GM21447 (cell line): ENCODE measurements around the gene SORL1-AS1.

Source experiments
- ATAC-seq: cut with Tn5 transposase; IDR thresholded peaks from one replicate; pipeline ENCODE4 v1.9.1; 2021; ENCODE audit not compliant: unreplicated experiment

Gene SORL1-AS1

DNA sequence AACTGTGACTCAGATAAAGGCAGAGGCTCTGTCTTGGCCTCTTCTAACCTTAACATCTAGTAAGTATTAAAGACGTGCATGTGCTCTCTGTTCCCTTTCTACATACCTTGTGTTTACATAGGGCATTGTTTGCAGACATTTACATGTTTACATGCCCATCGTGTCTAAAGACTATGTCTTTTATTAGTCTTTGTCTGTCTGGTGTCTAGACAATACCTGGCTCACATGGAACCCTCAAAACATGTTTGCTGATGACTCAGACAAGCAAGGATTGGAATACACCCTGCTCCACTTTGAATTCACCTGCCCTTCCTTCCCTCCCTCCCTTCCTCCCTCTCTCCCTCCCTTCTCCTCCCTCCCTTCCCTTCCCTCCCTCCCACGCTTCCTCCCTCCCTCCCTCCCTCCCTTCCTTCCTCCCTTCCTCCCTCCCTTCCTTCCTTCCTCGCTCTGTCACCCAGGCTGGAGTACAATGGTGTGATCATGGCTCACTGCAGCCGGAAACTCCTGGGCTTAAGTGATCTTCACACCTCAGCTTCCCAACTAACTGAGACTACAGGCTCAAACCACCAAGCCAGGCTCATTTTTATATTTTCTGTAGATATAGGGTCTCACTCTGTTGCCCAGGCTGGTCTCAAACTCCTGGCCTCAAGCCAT, 23.7 kb upstream of the SORL1-AS1 start:
- no peak for ATAC-seq

DNA sequence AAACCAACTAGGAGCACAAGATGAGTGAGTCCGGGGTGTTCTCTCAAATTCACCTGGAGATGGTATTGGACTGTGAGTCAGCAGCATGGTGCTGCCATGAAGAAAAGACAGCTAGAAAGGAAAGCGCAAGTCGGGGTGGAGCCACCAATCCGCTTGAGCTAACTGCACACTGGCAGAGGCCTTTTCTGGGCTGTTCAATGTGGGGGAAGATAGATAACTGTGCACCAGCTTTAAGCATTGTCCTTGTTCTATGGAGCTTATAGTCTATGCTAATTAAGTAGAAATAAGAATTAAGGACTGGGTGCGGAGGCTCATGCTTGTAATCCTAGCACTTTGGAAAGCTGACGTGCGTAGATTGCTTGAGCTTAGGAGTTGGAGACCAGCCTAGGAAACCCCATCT, 21.9 kb upstream of the SORL1-AS1 start:
- no peak for ATAC-seq

GRCh38 chr11:121473064-121473777, 20.5 kb upstream of the SORL1-AS1 start:
- no peak for ATAC-seq

DNA sequence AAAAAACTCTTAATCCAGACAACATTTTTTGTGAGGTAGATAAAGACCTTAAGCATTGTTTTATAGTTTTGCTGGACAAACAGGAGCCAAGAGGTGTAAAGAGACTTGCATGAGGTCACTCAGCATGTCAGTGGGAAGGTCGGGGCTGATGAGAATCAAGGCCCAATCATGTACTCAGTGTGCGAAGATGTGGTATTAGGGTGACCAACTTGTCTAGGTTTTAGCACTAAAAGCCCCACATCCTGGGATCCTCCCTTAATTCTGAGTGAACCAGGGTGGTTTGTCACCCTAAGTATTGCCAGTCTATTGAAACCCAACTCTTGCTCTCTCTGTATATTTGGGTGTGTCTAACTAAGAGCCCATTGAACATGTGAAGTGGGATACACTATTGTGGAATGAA, 19.5 kb upstream of the SORL1-AS1 start:
- ATAC-seq = no peak

DNA sequence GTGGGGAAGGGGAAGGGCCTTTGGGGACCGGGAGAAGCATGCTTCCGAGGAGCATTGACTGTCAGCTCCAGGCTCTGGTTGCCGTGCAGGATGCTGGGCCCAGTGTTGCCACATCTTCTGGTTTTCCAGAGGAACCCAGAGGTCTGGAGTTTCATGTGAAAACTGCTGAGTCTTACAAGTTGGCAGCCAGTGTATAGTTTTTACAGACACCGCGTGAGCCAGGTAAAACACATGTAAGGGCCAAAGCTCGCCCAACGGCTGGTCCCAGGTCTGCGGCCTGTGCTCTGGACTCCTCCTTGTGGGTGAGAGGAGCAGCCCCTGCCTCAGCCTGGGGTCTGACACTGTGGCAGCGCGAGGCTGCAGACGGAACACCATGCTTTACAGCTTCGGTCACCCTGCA, 18.4 kb upstream of the SORL1-AS1 start:
- ATAC-seq = no peak

- no peak for ATAC-seq
Measured at GRCh38 chr11:121469910-121470309, 17.1 kb upstream of the SORL1-AS1 start.

DNA sequence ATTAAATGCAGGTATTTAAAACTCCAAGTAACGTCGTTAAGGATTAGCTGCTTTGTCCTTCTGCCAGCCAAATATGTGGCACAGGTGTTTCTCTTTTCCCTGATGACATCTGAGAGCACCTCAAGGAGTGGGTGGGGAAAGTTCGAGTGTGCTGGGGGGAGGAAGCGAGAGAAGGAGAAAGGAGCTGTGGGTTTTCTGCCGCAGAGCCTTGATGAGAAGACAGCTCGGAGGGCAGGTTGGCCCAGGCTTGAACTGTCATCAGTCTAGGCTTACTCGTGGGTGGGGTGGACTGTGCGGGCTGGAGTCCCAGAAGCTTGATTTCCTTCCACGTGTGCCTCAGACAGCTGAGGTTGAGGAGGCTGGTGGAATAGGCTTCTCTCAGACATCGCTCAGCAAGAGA, 15.2 kb upstream of the SORL1-AS1 start:
- peak; percentile 49 for ATAC-seq

DNA sequence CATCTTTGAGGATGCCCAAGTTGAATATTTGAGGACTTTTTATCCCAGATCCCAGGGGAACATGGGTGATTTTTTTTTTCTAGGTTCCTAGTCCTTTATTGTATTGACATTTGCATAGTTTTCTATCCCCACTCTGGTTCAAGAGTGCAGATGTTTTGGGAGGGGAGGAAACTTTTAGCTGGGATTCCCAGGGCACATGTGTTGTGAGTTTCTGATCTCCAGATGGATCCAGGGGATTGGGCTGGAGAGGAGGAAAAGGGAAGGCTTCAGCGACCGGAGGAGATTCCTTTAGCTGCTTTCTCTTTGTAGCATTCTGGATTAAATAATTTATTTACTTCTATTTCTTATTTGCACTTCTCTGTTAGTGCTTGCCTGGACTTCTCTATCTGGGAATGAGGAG, 14.7 kb upstream of the SORL1-AS1 start:
- ATAC-seq = no peak

GRCh38 chr11:121466063-121466794, 13.5 kb upstream of the SORL1-AS1 start:
- ATAC-seq = no peak

DNA sequence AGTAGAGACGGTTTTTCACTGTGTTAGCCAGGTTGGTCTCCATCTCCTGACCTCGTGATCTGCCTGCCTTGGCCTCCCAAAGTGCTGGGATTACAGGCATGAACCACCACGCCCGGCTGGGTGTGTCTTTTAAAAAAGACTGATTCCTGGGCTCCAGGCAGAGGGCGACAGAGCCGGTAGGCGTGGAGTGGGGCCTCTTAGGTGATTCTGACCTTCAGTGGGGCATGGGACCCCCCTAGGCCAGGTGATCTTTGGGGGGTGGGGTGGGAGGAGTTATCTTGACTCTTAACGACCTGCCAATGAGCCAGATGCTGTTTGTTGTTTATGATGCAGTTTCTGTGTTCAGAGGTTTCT, 12.9 kb upstream of the SORL1-AS1 start:
- ATAC-seq = no peak

DNA sequence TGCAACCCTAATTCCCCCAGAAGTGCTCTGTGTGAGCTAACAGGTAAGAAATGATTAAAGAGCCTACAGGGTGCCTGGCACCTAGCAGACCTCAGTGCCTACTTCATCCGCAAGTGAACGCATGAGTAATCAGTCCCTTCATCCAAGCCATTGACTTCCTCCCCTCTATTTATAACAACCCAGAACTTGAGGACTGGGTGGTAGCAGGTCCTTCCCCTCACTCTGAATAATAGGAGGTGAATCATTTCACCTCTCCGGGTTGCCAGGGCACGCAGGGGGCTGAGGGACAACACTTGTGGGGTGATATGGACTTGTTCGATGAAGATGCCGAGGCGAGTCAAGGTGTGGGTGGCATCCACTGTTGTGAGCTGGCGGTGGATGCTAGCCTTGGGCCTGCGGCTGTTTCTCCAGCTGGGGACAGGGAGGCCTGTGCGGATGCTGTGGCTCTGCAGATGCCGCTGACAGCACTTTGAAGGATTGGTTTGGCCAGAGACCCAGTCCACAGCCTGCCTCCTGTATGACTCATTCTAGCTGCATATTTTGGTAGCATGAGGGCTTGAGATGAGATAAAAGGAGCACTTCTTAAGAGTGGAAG, 11.7 kb upstream of the SORL1-AS1 start:
- ATAC-seq = peak; percentile 44

- no peak for ATAC-seq
Measured at GRCh38 chr11:121463689-121464335, 11.0 kb upstream of the SORL1-AS1 start.

DNA sequence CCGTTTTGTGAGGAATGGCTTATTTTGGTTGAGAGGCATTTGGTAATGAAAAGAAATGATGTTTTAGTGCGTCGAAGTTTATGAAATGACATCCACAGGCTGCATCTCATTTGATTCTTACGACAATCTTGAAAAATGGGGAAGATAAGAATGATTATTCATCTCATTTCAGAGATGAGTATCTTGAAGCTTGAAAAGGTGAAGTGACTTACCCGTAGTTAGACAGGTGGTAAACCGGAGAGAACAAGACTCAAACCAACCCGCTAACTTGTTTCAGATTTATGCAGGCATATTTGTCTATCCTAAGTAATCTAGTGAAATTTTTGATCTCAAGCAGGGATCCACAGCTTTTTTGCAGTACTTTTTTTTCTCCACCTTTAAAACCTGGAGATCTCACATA, 9.1 kb upstream of the SORL1-AS1 start:
- ATAC-seq = no peak

- ATAC-seq = no peak
Measured at GRCh38 chr11:121460941-121461514, 8.3 kb upstream of the SORL1-AS1 start.

GRCh38 chr11:121459413-121460017, 6.7 kb upstream of the SORL1-AS1 start:
- no peak for ATAC-seq

DNA sequence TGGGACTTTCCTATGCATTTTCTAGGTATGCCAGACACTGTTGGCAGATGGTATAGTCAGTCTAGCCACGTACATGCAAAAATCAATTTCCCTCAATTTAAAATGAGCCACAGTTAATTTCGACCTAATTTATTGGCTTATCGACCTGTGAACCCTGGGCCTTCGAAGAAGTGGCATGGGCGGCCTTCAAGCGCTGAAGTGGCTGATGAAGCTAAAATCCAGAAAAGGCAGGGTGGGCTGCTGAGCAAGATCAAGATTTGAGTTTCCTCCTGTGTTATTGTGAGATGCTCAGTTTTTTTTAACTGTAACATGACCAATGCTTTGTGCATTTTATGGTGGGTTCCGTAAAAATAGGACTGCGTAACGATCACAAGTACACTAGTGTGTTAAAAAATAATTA, 5.8 kb upstream of the SORL1-AS1 start:
- no peak for ATAC-seq

DNA sequence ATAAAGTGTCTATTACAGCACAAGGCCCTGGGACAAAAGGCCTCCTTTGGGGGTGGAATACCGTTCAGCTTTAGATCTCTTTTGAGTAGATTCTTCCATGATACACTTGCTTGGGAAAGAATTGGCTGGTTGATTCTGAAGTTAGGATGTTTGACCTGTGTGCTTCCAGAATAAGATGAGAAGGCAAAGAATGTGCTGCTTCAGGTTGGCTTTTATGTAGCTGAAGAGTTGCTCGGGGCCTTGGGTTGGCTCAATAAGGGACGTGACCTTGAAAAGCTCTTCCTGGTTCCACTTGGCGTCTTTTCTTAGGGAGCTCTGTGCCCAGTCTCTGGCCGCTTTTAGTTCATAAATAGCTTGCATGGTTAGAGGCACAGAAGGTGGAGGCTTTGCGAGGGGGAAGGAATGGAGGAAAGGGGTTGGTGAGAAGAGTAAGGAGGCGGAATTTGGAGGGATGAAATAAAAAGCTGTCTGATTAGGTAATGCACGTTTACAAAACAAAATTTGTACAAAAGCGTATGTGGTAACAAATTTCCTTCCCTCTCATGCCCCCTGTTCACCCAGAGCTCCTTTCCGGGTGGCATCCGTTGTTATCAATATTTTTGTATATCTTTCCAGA, 4.2 kb upstream of the SORL1-AS1 start:
- ATAC-seq = no peak

- ATAC-seq = no peak
Measured at GRCh38 chr11:121456151-121456550, 3.4 kb upstream of the SORL1-AS1 start.

GRCh38 chr11:121455115-121455514, 2.3 kb upstream of the SORL1-AS1 start:
- ATAC-seq = no peak
